Stimulated activated CD4-positive, alpha-beta T cell treated with anti-CD3 and anti-CD28 coated beads, Interleukin-1b, Interleukin-23, amount 100 ng/mL, for 24 hours (primary cell): ENCODE results near the gene GPR108.

Experiments
- DNase-seq, 4 experiments: peaks; one replicate each; pipeline ENCODE4 v3.0.0-alpha.2; 2020; ENCODE audit warnings: low read depth in 4 of 4, low spot score in 1 of 4

The GPR108 gene

DNA sequence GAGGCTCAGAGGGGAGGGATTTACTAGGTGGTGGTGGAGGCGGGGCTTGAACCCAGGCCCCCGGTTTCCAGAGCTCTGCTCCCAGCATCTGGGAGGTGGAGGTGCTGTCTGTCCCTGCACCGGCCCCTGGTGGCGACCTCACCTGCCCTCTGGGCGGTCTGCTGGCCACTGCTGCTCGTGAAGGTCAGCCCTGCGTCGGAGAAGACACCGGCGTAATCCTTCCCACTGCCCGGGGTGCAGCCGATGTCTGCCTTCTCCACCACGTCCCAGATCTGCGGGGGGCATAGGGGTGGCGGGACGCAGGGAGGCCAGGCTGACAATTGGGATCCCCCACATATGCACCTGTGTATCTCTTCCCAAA, 29.7 kb downstream of the GPR108 start:
- DNase-seq, result no peak

DNA sequence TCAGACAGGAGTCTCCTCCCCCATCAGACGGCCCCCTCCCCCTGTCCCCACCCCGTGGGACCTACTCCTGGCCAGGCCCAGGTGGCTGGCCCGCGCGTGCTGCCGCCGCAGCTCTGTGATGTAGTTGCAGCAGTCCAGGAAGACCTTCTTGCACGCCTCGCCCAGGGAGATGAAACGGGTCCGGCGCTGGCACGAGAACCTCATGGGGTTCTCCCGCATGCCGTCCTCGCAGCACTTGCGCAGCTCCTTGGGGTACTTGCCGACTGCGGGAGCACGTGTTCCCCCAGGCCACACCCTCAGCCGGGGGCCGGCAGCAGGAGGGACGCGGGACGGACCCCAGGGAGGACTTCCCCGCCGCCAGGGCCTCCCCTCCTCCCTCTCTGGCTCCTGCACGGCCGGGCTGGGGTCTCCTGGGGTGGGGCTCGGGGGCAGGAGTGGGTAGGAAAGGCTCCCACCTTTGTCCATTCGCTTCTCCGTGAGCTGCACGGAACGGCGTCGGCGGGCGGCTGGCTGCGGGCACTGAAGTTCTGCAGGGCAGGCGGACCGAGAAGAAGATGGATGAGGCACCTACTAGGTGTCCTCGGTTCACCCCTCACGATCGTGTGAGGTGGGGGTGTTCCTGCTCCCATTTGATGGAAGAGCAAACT, 30.2 kb downstream of the GPR108 start:
- no peak for DNase-seq

GRCh38 chr19:6706633-6706958, 30.8 kb downstream of the GPR108 start:
- DNase-seq, result no peak

- no peak for DNase-seq
These were observed 31.3 kb downstream of the GPR108 start for GRCh38 chr19:6705931-6706632.

DNA sequence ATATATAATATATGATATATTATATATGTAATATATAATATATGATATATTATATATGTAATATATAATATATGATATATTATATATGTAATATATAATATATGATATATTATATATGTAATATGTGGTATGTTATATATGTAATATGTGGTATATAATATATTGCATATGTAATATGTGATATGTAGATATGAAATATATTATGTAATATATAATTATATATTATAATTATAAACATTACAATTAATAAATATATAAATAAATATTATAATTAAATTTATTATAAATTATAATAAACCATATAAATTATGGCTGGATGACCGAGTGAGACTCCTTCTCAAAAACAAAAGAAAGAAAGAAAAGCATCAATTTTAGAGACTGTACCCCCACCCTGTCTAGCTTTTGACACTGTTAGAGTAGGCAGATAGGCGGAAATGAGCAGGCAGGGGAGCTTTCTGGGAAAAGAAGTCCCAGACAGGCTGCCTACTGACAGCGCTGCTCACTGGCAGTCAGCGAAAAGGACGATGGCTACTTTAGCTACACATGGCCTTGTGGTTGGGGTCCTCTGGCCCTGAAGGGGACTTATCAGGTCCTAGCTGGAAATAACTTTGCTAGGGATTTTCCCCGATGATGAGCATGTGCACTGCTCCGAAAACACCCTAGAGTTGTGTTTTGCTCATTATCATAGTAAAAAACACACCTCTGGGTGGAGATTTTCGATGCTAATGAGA, 36.6 kb downstream of the GPR108 start:
- DNase-seq, result no peak

- no peak for DNase-seq
These were observed 37.4 kb downstream of the GPR108 start for GRCh38 chr19:6699935-6700334.

DNA sequence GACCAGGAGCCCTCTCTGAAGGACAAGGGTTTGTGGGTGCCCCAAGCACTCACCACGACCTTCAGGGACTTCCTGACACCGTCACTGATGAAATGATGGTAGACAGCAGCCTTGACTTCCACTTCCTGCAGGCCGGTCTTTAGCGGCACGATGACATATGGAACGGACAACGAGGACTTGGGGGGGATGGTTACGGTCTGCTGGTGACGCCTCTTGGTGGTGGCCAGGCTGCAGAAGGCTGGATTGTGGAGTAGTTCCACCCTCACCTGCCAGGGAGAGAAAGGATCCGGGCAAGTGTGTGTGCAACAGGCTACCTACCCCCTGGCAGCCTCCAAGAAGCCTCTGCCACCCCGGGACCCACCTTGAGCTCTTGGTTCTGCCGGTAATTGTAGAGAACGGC, 40.1 kb downstream of the GPR108 start:
- DNase-seq, result no peak

DNA sequence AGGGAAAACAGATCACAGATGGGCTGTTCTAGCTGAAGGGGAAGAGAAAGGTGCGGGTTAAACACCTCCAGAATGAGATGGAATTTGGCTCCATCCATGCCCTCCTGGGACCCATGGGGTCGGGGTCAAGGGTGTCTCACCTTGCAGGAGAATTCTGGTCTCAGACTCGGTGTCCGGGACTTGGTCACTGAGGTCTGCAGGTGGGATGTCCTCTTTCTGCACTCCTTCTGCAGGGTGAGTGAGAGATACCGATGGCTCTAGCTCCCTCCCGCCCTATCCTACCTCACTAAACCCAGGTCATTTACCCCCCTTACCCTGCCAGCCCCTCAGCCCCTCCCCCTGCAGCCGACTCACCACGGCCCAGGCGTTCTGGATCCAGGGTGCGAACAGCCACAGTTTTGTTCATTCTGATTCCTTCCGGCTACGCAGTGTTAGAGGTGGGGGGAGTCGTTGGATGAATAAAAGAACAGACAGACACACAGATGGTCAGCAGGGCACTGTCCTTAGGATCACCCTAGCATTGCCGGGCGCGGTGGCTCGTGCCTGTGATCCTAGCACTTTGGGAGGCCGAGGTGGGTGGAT, 41.0 kb downstream of the GPR108 start:
- DNase-seq, result no peak

DNA sequence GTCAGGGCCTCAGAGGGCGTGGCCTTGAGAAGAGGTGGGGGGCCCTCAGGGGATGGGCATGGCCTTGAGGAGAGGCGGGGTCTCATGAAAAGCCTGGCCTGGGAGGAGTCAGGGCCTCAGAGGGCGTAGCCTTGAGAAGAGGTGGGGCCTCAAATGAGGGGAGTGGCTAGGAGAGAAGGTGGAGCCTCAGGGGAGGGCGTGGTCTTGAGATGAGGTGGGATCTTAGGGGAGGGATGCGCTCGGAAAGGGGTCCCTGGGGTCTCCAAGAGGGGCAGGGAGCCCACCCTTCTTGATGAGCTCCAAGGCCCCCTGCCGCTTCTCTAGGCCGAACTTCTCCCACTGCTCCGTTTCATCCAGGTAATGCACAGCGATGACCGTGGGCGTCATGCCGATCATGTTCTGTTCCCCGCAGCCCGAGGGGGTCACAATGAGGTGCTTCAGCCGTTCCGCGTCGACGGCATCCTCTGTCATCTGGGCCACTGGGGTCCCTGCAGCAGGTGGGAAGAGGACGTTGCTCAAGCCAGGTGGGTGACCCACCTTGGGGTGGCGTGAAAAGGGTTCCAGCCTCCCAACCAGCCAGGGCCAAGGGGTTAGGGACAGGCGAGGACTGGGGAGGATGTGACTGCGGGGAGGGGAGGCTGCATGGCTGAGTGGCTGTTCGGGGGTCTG, 43.1 kb downstream of the GPR108 start:
- no peak for DNase-seq

DNA sequence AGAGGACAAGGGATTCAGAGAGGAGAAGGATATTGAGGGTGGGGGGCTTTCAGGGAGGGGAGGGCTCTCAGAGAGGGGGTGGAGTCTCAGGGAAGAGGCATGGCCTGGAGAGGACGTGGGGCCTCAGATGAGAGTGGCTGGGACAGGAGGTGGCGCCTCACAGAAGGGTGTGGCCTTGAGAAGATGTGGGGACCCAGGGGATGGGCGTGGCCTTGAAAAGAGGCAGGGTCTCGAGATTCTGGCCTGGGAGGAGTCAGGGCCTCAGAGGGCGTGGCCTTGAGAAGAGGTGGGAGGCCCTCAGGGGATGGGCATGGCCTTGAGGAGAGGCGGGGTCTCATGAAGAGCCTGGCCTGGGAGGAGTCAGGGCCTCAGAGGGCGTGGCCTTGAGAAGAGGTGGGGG, 43.7 kb downstream of the GPR108 start:
- no peak for DNase-seq

- no peak for DNase-seq
These were observed 44.3 kb downstream of the GPR108 start for GRCh38 chr19:6693056-6693471.

DNA sequence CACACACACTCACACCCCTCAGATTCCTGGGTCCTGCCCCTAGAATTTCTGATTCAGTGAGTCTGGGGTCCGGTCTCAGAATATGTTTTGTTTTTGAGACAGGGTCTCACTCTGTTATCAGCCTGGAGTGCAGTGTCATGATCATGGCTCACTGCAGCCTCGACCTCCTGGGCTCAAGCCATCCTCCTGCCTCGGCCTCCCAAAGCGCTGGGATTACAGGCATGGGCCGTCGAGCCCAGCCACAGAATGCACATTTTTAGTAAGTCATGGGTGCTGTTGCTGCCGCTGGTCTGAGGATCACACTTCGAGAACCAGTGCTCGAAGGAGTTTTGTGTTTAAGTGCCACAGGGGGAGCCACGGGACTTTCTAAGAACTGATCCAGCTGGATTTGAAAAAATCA, 45.4 kb downstream of the GPR108 start:
- no peak for DNase-seq

- DNase-seq, result no peak
These were observed 46.0 kb downstream of the GPR108 start for GRCh38 chr19:6691342-6691741.

- no peak for DNase-seq
These were observed 47.1 kb downstream of the GPR108 start for GRCh38 chr19:6690160-6690885.

- no peak for DNase-seq
These were observed 50.3 kb downstream of the GPR108 start for GRCh38 chr19:6687114-6687513.

GRCh38 chr19:6686628-6686975, 50.8 kb downstream of the GPR108 start:
- no peak for DNase-seq

DNA sequence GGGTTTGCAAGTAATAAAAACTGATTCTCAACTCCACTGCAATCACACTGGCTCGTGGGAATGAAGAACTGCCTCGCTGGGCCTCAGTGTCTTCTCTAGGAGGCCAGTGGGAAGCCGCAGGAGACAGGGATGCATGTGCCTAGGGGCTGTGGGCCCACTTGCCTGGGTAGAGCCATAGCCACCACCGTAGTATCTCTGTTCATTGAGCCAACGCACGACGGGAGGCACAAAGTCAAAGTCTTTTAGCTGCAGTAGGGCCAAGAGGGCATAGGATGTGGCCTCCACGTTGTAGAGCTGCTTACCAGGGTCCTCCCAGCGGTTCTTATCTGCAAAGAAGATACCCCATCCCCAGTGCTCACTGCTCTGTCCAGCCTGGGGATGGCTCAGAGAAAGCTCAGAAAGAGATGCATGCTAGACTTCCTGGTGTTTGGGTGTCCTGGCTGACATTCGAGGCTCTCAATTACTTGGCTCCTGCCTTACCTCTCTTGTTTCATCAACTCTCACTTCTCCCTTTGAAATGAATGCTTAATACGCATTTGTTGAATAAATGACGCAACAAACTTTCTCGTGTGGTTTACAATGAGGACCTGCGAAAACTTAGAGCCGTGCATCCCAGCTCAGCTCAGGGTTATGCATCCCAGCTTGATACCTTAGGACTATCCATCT, 51.3 kb downstream of the GPR108 start:
- DNase-seq, result no peak

DNA sequence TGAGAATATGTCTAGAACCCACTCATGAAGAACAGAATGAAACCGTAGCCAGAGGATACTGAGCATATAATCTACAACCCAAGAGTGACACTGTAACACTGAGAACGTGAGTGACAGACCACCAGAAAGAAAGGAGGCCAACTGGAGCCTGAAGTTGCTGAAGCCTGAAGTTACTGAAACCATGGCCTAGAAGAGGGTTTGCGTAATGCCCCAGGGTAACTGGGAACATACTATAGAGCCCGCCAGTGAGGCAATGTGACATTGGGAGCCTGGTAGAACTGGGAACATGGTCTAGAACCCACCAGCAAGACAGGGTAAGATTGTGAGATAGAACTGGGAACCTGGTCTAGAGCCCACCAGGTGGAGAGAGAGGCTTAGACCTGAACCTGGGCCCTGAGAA, 51.9 kb downstream of the GPR108 start:
- no peak for DNase-seq

DNA sequence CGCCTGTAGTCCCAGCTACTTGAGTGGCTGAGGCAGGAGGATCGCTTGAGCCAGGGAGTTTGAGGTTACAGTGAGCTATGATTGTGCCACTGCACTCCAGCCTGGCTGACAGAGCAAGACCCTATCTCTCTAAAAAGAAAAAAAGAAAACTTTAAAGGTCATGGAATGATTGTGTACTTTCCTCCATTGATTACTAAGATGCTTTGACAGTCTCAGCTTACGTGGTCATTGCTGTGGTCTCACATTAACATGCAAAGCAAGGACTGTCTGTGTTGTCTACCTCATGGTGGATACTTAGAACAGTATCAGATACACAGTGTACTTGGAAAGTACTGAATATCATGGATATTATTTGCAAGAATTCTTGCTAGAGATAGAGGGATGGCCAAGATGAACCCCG, 53.4 kb downstream of the GPR108 start:
- no peak for DNase-seq

DNA sequence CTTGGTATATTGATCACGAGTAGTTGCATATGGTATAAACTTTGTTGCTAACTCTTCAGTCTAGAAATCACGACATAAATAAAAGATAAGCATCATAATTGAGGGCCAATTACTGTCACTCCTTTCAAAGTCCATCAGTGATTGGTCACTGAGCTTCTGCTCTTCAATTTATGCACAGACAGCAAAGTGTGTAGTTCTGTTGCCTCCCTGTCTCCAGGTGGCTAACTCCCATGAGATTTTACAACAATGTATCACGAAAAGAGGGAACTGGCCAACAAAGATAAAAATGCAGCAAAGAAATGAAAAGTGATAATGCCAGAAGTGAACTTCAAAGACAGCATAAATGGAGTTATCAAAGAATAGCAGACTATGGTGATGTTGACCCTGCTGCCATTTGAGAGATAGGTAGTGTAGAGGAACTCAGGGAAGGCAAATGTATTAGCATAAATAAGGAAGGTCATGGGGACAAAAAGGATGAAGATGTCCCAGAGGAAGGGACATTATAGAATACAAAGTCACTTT, 54.7 kb downstream of the GPR108 start:
- no peak for DNase-seq
